DOHH2 (cell line): ENCODE measurements around the gene MKX.

Source experiments
- H3F3A ChIP-seq: fragments of 200-600 bp; sonication (generic), shearing (Covaris generic); 2 replicates; pipeline ENCODE4 v1.6.0; 2016; ENCODE audit warnings: antibody characterized with exemption, mild to moderate bottlenecking; ENCODE audit not compliant: control insufficient read depth, insufficient read depth
- H3K27ac ChIP-seq: fragments of 200-600 bp; sonication (generic); 2 replicates; pipeline ENCODE4 v1.5.1; 2014; ENCODE audit warnings: low read depth, mild to moderate bottlenecking, low read length, moderate library complexity
- H3K27me3 ChIP-seq: fragments of 200-600 bp; sonication (generic); 2 replicates; pipeline ENCODE4 v1.6.1; 2014; ENCODE audit warnings: mild to moderate bottlenecking, low read length, mixed read lengths; ENCODE audit not compliant: control insufficient read depth
- H3K36me3 ChIP-seq: fragments of 200-600 bp; sonication (generic); 2 replicates; pipeline ENCODE4 v1.6.1; 2014; ENCODE audit warnings: mild to moderate bottlenecking, low read length, moderate library complexity, mixed read lengths; ENCODE audit not compliant: control insufficient read depth
- H3K4me1 ChIP-seq: fragments of 200-600 bp; sonication (generic); 2 replicates; pipeline ENCODE4 v1.6.1; 2014; ENCODE audit warnings: mild to moderate bottlenecking, low read length, mixed read lengths; ENCODE audit not compliant: control insufficient read depth
- H3K4me2 ChIP-seq: fragments of 200-600 bp; sonication (generic); 2 replicates; pipeline ENCODE4 v1.6.0; 2014; ENCODE audit warnings: mild to moderate bottlenecking, low read length, moderate library complexity
- H3K4me3 ChIP-seq: fragments of 200-600 bp; sonication (generic); 2 replicates; pipeline ENCODE4 v1.5.1; 2014; ENCODE audit warnings: mild to moderate bottlenecking, low read length, mixed read lengths
- H3K79me2 ChIP-seq: fragments of 200-600 bp; sonication (generic); 2 replicates; pipeline ENCODE4 v1.6.1; 2014; ENCODE audit warnings: mild to moderate bottlenecking, low read length, mixed read lengths; ENCODE audit not compliant: control insufficient read depth
- H3K9me2 ChIP-seq: fragments of 200-600 bp; sonication (generic); replicated peaks from 2 replicates; pipeline ENCODE4 v1.6.1; 2014; ENCODE audit warnings: mild to moderate bottlenecking, low read length, mixed read lengths; ENCODE audit not compliant: control insufficient read depth
- H3K9me3 ChIP-seq: fragments of 200-600 bp; sonication (generic); 2 replicates; pipeline ENCODE4 v1.6.1; 2014; ENCODE audit warnings: antibody characterized with exemption, low read length, mixed read lengths; ENCODE audit not compliant: control insufficient read depth, insufficient read depth
- H4K20me1 ChIP-seq: fragments of 200-600 bp; sonication (generic); 2 replicates; pipeline ENCODE4 v1.6.0; 2014; ENCODE audit warnings: low read depth, mild to moderate bottlenecking, antibody characterized with exemption, low read length, moderate library complexity; ENCODE audit not compliant: control insufficient read depth, insufficient read depth
- EZH2phosphoT487 ChIP-seq: fragments of 200-600 bp; sonication (generic); IDR thresholded peaks from 2 replicates; pipeline ENCODE4 v1.6.1; 2017; ENCODE audit warnings: borderline replicate concordance, mild to moderate bottlenecking, antibody characterized with exemption, low read length, moderate library complexity, mixed read lengths
- TF ChIP-seq, protein P1 (sequence below): fragments of 200-600 bp; sonication (generic); IDR thresholded peaks from one replicate; pipeline ENCODE4 v1.5.1; 2014; ENCODE audit warnings: antibody characterized with exemption, mild to moderate bottlenecking, low read depth, low read length; ENCODE audit not compliant: poor library complexity, severe bottlenecking

Gene MKX

DNA sequence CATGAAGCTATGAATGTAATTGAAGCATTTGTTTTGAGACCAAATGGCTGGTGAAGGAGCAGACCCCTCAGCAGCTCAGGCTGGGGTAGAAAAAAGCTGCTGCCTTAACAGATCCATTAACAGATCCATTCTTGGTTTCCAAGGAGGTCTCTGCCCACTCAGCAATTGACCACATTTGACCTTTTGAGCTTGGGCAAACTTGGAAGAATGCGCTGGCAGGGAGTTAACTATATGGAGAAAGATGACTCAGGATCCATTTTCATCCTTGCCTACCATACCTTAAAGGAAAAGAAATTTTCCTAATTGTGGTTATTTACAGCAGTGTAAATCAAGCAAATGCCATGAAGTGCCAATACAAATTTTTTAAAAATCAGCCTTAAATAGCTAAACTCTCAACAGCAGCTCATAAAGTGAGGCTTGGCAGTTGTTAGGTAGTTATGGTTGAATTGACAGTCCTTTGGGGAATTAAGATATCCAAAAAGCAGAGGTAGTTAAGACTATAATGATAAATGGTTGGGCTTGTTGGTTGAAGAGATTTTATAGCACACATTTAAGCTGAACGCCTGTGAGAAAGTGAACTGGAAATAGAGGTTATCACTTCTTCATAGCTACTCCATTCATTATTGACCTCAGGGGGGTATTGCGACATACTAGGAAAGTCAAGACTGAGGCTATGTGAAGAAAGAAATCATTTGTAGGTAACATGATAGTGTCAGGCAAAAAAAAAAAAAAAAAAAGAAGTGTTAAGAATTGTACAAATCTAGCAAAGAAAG is 83.9 kb downstream of the MKX start:
- Histone ChIP-seq H3K36me3 (no peaks in the 10 kb centered on the region), H3K4me3 (no peak overlapping the region), H3K79me2 (no peaks in the 10 kb centered on the region), H3F3A (no peaks in the 10 kb centered on the region), H4K20me1 (no peaks in the 10 kb centered on the region), H3K9me2 (no peaks in the 10 kb centered on the region), H3K27me3 (peaks cover 10% of the 10 kb centered on the region), H3K27ac (no peak overlapping the region), H3K9me3 (no peaks in the 10 kb centered on the region), H3K4me1 (no peaks in the 10 kb centered on the region), H3K4me2 (no peak overlapping the region)
- no peak for TF ChIP-seq EZH2phosphoT487
- TF ChIP-seq, protein P1, sequence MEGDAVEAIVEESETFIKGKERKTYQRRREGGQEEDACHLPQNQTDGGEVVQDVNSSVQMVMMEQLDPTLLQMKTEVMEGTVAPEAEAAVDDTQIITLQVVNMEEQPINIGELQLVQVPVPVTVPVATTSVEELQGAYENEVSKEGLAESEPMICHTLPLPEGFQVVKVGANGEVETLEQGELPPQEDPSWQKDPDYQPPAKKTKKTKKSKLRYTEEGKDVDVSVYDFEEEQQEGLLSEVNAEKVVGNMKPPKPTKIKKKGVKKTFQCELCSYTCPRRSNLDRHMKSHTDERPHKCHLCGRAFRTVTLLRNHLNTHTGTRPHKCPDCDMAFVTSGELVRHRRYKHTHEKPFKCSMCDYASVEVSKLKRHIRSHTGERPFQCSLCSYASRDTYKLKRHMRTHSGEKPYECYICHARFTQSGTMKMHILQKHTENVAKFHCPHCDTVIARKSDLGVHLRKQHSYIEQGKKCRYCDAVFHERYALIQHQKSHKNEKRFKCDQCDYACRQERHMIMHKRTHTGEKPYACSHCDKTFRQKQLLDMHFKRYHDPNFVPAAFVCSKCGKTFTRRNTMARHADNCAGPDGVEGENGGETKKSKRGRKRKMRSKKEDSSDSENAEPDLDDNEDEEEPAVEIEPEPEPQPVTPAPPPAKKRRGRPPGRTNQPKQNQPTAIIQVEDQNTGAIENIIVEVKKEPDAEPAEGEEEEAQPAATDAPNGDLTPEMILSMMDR: no peak

DNA sequence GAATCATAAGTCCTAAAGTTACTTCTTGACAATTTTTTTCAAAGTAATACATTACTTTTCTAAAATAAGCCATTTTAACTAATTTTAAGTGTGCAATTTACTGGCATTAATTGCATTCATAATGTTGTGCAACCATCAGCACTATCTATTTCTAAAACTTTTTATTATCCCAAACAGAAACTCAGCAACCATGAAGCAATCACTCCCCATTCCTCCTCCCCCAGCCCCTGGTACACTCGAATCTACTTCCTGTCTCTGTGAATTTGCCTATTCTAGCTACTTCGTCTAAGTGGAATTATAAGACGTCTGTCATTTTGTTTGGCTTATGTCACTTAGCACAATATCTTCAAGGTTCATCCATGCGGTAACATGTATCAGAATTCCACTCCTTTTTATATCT is 84.9 kb downstream of the MKX start:
- Histone ChIP-seq H3K27ac (no peak overlapping the region), H3K4me3 (no peak overlapping the region), H3K36me3 (no peaks in the 10 kb centered on the region), H3F3A (no peaks in the 10 kb centered on the region), H3K9me3 (no peaks in the 10 kb centered on the region), H3K4me2 (no peak overlapping the region), H3K27me3 (peaks cover 10% of the 10 kb centered on the region), H4K20me1 (no peaks in the 10 kb centered on the region), H3K9me2 (no peaks in the 10 kb centered on the region), H3K4me1 (no peaks in the 10 kb centered on the region), H3K79me2 (no peaks in the 10 kb centered on the region)
- TF ChIP-seq, protein P1: no peak
- no peak for TF ChIP-seq EZH2phosphoT487

DNA sequence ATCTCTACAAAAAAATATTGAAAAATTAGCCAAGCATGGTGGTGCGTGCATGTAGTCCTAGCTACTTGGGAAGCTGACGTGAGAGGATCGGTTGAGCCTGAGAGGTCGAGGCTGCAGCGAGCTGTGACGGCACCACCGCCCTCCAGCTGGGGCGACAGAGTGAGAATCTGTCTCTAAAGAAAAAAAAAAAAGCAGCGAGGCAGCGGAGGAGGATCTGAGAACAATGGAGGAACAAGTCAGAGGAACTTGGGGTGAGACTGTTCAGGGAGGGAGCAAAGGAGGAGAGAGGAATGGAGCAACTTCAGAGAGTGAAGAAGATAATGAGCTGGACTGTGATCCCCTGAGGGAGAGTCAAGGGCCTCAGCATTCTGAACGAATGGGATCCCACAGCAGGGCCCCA is 85.4 kb downstream of the MKX start:
- H3K4me1 ChIP-seq: no peaks in the 10 kb centered on the region
- no peaks in the 10 kb centered on the region for H3K79me2 ChIP-seq
- no peaks in the 10 kb centered on the region for H4K20me1 ChIP-seq
- H3K36me3 ChIP-seq: no peaks in the 10 kb centered on the region
- no peak overlapping the region for H3K27ac ChIP-seq
- no peaks in the 10 kb centered on the region for H3K9me3 ChIP-seq
- H3K4me3 ChIP-seq: no peak overlapping the region
- H3K9me2 ChIP-seq: no peaks in the 10 kb centered on the region
- no peaks in the 10 kb centered on the region for H3F3A ChIP-seq
- no peak overlapping the region for H3K4me2 ChIP-seq
- TF ChIP-seq, protein P1: no peak
- no peak for TF ChIP-seq EZH2phosphoT487
- peaks cover 10% of the 10 kb centered on the region for H3K27me3 ChIP-seq
